ENCODE results near the gene SYNE2. TPM values are rescaled to one million over a fixed set of nuclear protein-coding genes. Genes with fewer than 3 reads are reported as not detected.

Gene SYNE2
- total and polyA plus RNA-seq, 10 of the 15 experiments (the other 5 are each of a cell fraction or from before 2014, with no cell fraction given): 2.1 to 52.7 (median 38.1) TPM

- no peaks in the 10 kb centered on the region for H4K20me1 ChIP-seq (ENCODE audit: control insufficient read depth, insufficient read depth)
- H3K36me3 ChIP-seq (ENCODE audit: control insufficient read depth in 2 of 2, insufficient read depth in 2 of 2, low read length in 1 of 2): peaks cover 0 to 12% of the 10 kb centered on the region in 2 experiments; a peak in 3 of 4 replicates
- POLR2A ChIA-PET: no interaction called here
- no peak overlapping the region for H3K9ac ChIP-seq (ENCODE audit: control insufficient read depth, insufficient read depth, low read length)
- DNase-seq (ENCODE audit: low read depth, low spot score) (no peak), FAIRE-seq (no peak), ATAC-seq (no peak)
- BruUV-seq (replicated peaks): no TSS peak
- no peak overlapping the region for H3K4me3 ChIP-seq
- CTCF ChIA-PET: interaction anchor here (0.7 kb wide), 1 partner anchor 47 kb away, joined by 3 read pairs; no protein-coding TSS in a partner anchor
- H3K27me3 ChIP-seq (replicated peaks in 1 of 2; ENCODE audit: control insufficient read depth in 2 of 2, insufficient read depth in 2 of 2, low read length in 1 of 2): no peaks in the 10 kb centered on the region
- RAD21 ChIA-PET (ENCODE audit: unreplicated experiment): interaction anchor here (0.9 to 1.1 kb wide), 2 partner anchors 99 to 153 kb away, joined by 3 read pairs; no protein-coding TSS in a partner anchor
- in situ Hi-C loops (cut with MboI): no loop called here
- H3K79me2 ChIP-seq (ENCODE audit: control insufficient read depth, insufficient read depth, low read length): no peaks in the 10 kb centered on the region
- no peak overlapping the region for H2AFZ ChIP-seq (ENCODE audit: control insufficient read depth, low read depth, low read length)
- SMC1A ChIA-PET (ENCODE audit: uncharacterized antibody, unreplicated experiment): interaction anchor here (1.1 to 2.4 kb wide), 5 partner anchors 8 to 17 kb away, joined by 3 to 11 read pairs (median 3); no protein-coding TSS in a partner anchor
- no peak overlapping the region for H3K27ac ChIP-seq (ENCODE audit: control insufficient read depth, insufficient read depth)
- intact Hi-C loops (cut with micrococcal nuclease; ENCODE audit: unreplicated experiment): no loop called here
- TF ChIP-seq ZBTB40 (IDR thresholded peaks at IDR 0.05; ENCODE audit: borderline replicate concordance): no peak
- no peak for TF ChIP-seq PKNOX1 (IDR thresholded peaks at IDR 0.05)
- no peak for TF ChIP-seq CEBPZ (IDR thresholded peaks at IDR 0.05; ENCODE audit: low read depth, low read length)
- no peak for TF ChIP-seq PAX8 (IDR thresholded peaks at IDR 0.05)
- no peak for TF ChIP-seq EED (IDR thresholded peaks at IDR 0.05; ENCODE audit: low read depth)
- no peak for TF ChIP-seq USF1 (IDR thresholded peaks at IDR 0.05; ENCODE audit: borderline replicate concordance, extremely low read length, insufficient read depth, low read depth, low read length)
- TF ChIP-seq EZH2 (IDR thresholded peaks at IDR 0.05; ENCODE audit: borderline replicate concordance, control insufficient read depth, low read depth, low read length): no peak
- TF ChIP-seq MAX (IDR thresholded peaks at IDR 0.05; ENCODE audit: low read depth, low read length): no peak
- no peak for TF ChIP-seq NFXL1 (IDR thresholded peaks at IDR 0.05; ENCODE audit: borderline replicate concordance)
- TF ChIP-seq ZNF274 (IDR thresholded peaks at IDR 0.05; ENCODE audit: insufficient read depth, insufficient read length): no peak
- H3K9me3 ChIP-seq (replicated peaks; ENCODE audit: control insufficient read depth, insufficient read depth, low read length): no peaks in the 10 kb centered on the region
- H3K4me1 ChIP-seq (ENCODE audit: control insufficient read depth, insufficient read depth, low read length): no peaks in the 10 kb centered on the region
- WGBS (ENCODE audit: insufficient coverage, insufficient replicate concordance, low lambda C conversion rate, missing lambda C conversion rate): 52% methylated on average over 2 of the region's 2 CpGs
- no peak overlapping the region for H3K4me2 ChIP-seq (ENCODE audit: control insufficient read depth, insufficient read depth)
Observed at GRCh38 chr14:63963439-63963838, 110.6 kb downstream of the SYNE2 start.
